Right atrium auricular region (tissue), 2 donors: ENCODE results near the gene SESTD1. TPM values are rescaled to one million over a fixed set of nuclear protein-coding genes. Genes with fewer than 3 reads are reported as not detected.
A peak's percentile ranks its signal among the peaks of the same experiment; 100 is the strongest.

Experiments
- DNase-seq: peaks from one replicate; pipeline ENCODE4 v3.0.0-alpha.2; 2019; ENCODE audit warnings: low spot score
- H3K27ac ChIP-seq, 2 donors: fragments of 200-600 bp; sonication (generic); 1 replicate in 1 of 2; 2 replicates in 1 of 2; pipeline ENCODE4 v1.5.1; 2016 to 2019
- H3K27me3 ChIP-seq, 2 donors: fragments of 200-600 bp; sonication (generic); one replicate each; pipeline versions ENCODE4 v1.5.1 to v1.6.0; 2017 to 2019
- H3K36me3 ChIP-seq: fragments of 200-600 bp; sonication (generic); one replicate; pipeline ENCODE4 v1.5.1; 2016
- H3K4me1 ChIP-seq, 2 donors: fragments of 200-600 bp; sonication (generic); one replicate each; pipeline versions ENCODE4 v1.5.1 to v1.6.0; 2017 to 2019
- H3K4me3 ChIP-seq, 2 donors: fragments of 200-600 bp; sonication (generic); 1 replicate in 1 of 2; 2 replicates in 1 of 2; pipeline ENCODE4 v1.5.1; 2017 to 2019; ENCODE audit warnings: mild to moderate bottlenecking in 1 of 2, moderate library complexity in 1 of 2
- H3K9me3 ChIP-seq, 2 donors: fragments of 200-600 bp; sonication (generic); one replicate each; pipeline ENCODE4 v1.5.1; 2019
- total RNA-seq, 2 donors: library from RNA; depleted of rRNA; stranded (reverse); fragments of >200 nt; gene quantifications; one replicate each; pipeline ENCODE4 v1.1.0, GENCODE V29; 2016
- TF ChIP-seq, protein P1 (sequence below), 2 donors: fragments of 200-600 bp; sonication (generic); IDR thresholded peaks; one replicate each; pipeline ENCODE4 v1.5.1; 2019; ENCODE audit warnings: antibody characterized with exemption in 2 of 2

Gene SESTD1
- total RNA-seq, 2 donors from 2014 or later: 16.5 to 19.7 TPM

DNA sequence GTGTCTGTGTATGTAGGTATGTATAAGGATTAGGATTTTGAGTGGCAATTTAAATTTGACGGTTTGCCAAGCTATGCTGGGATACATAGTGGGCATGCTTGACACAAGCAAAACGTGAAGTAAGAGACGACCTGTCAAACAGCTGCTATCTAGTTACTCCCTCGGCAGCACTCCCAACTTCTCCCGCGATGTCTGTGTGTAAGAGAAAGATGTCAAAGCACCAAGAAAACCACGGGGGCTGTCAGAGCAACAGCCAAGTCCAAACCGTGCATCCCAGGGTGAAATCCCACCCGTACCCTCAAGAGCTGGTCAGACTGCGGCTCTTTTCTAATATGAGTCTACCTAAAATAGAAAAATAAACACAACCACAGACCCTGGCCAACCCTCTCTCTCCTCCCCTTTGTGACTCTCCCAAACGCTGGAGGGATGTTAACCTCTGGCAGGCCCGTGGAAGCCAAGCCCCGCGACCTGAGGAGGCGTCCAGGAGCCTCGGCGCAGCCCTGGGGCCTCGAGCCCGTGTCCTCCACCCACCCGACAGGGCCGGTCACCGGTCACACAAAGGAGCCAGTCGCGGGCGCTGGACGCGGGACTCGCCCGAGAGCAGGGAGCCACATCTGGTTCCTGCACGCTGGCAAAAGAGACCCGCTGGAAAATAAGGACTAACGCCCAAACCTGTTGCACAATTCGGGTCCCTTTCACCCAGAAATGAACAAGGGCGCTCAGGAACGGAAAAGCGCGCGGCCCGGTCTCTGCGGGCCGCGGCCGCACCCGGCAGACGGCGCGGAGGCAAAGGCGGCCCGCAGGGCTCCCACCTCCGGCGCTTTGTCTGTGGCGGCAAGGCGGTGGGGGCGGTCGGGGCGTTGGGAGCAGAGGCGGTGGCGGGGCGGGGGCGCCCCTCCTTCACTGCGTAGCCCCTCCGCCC, 925 bp downstream of the SESTD1 start:
- H3K4me1 ChIP-seq: peaks cover 0 to 40% of the 10 kb centered on the region in 2 donors
- H3K27ac ChIP-seq: peak overlapping the region; percentile 86 to 89
- H3K9me3 ChIP-seq: no peaks in the 10 kb centered on the region
- no peaks in the 10 kb centered on the region for H3K36me3 ChIP-seq
- TF ChIP-seq, protein P1, sequence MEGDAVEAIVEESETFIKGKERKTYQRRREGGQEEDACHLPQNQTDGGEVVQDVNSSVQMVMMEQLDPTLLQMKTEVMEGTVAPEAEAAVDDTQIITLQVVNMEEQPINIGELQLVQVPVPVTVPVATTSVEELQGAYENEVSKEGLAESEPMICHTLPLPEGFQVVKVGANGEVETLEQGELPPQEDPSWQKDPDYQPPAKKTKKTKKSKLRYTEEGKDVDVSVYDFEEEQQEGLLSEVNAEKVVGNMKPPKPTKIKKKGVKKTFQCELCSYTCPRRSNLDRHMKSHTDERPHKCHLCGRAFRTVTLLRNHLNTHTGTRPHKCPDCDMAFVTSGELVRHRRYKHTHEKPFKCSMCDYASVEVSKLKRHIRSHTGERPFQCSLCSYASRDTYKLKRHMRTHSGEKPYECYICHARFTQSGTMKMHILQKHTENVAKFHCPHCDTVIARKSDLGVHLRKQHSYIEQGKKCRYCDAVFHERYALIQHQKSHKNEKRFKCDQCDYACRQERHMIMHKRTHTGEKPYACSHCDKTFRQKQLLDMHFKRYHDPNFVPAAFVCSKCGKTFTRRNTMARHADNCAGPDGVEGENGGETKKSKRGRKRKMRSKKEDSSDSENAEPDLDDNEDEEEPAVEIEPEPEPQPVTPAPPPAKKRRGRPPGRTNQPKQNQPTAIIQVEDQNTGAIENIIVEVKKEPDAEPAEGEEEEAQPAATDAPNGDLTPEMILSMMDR (IDR thresholded peaks at IDR 0.05): no peak
- no peak for DNase-seq
- H3K27me3 ChIP-seq: no peaks in the 10 kb centered on the region
- H3K4me3 ChIP-seq: peak overlapping the region; percentile 67 to 86

- peak overlapping the region; percentile 67 to 86 for H3K4me3 ChIP-seq
- H3K4me1 ChIP-seq: peaks cover 0 to 37% of the 10 kb centered on the region in 2 donors
- peak overlapping the region; percentile 86 to 89 for H3K27ac ChIP-seq
- TF ChIP-seq, protein P1 (IDR thresholded peaks at IDR 0.05): no peak
- DNase-seq: no peak
- no peaks in the 10 kb centered on the region for H3K36me3 ChIP-seq
- no peaks in the 10 kb centered on the region for H3K27me3 ChIP-seq
- no peaks in the 10 kb centered on the region for H3K9me3 ChIP-seq
Observed at GRCh38 chr2:179263015-179263414, 1.6 kb downstream of the SESTD1 start.

DNA sequence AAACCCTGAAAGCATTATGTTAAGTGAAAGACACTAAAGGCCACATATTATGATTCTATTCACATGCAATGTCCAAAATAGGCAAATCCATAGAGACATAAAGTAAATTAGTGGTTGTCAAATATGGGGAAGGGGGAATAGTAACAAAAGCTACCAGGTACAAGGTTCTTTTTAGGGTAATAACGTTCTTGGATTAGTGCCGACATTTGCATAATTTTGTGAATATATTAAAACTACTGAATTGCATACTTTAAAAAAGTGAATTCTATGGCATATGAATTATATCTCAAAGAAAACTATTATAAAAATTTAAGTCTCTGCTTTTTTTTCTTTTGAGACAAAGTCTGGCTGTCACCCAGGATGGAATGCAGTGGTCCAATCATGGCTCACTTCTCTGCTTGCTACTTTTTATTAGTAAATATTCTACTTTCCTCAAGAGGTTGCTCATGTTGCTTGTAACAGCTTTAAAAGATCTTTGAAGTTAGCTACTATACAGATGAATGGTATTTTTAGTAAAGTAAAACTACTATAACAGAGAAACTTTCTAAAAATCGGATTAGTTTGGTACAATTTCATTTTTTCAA, 2.5 kb downstream of the SESTD1 start:
- no peaks in the 10 kb centered on the region for H3K27me3 ChIP-seq
- peaks cover 0 to 34% of the 10 kb centered on the region in 2 donors for H3K4me1 ChIP-seq
- TF ChIP-seq, protein P1 (IDR thresholded peaks at IDR 0.05): no peak
- H3K27ac ChIP-seq: no peak overlapping the region
- no peaks in the 10 kb centered on the region for H3K36me3 ChIP-seq
- peak overlapping the region in 1 of 2 donors; percentile 67 for H3K4me3 ChIP-seq
- no peaks in the 10 kb centered on the region for H3K9me3 ChIP-seq
- DNase-seq: no peak

GRCh38 chr2:179261151-179261825, 3.3 kb downstream of the SESTD1 start:
- TF ChIP-seq, protein P1 (IDR thresholded peaks at IDR 0.05): no peak
- Histone ChIP-seq H3K9me3 (no peaks in the 10 kb centered on the region), H3K4me1 (peaks cover 0 to 34% of the 10 kb centered on the region in 2 donors), H3K4me3 (no peak overlapping the region), H3K27ac (no peak overlapping the region), H3K27me3 (no peaks in the 10 kb centered on the region), H3K36me3 (no peaks in the 10 kb centered on the region)
- no peak for DNase-seq

GRCh38 chr2:179260224-179260623, 4.4 kb downstream of the SESTD1 start:
- Histone ChIP-seq H3K36me3 (no peaks in the 10 kb centered on the region), H3K27me3 (no peaks in the 10 kb centered on the region), H3K4me3 (no peak overlapping the region), H3K9me3 (no peaks in the 10 kb centered on the region), H3K4me1 (peaks cover 0 to 34% of the 10 kb centered on the region in 2 donors), H3K27ac (no peak overlapping the region)
- DNase-seq: no peak
- TF ChIP-seq, protein P1 (IDR thresholded peaks at IDR 0.05): no peak
